Muscle of leg (tissue), 11 donors: ENCODE data around the gene ULK4. TPM values are rescaled to one million over a fixed set of nuclear protein-coding genes. Genes with fewer than 3 reads are reported as not detected.
"Not testable (repeated sequence)": the region's sequence is repeated elsewhere in the genome, so short reads cannot be mapped to it uniquely, and the experiment has no call there.

Experiments
- DNase-seq: peaks from one replicate; pipeline ENCODE4 v3.0.0; 2013
- H3K27ac ChIP-seq: one replicate; pipeline ENCODE4 v1.5.1; 2013; ENCODE audit warnings: mild to moderate bottlenecking, low read length, control low read depth
- H3K27me3 ChIP-seq: one replicate; pipeline ENCODE4 v1.6.1; 2013; ENCODE audit warnings: low read length; ENCODE audit not compliant: control insufficient read depth, insufficient read depth
- H3K36me3 ChIP-seq: one replicate; pipeline ENCODE4 v1.6.1; 2013; ENCODE audit warnings: low read length; ENCODE audit not compliant: control insufficient read depth, insufficient read depth
- H3K4me1 ChIP-seq: one replicate; pipeline ENCODE4 v1.6.1; 2013; ENCODE audit warnings: low read length; ENCODE audit not compliant: control insufficient read depth, insufficient read depth
- H3K4me3 ChIP-seq: one replicate; pipeline ENCODE4 v1.5.1; 2013; ENCODE audit warnings: low read length, control low read depth
- H3K9me3 ChIP-seq: replicated peaks from 2 replicates; pipeline ENCODE4 v1.6.1; 2013; ENCODE audit warnings: low read depth, low read length; ENCODE audit not compliant: control insufficient read depth
- WGBS: methylation state at CpG from one replicate; pipeline ENCODE4 v1.1.5; 2013; ENCODE audit warnings: missing lambda C conversion rate; ENCODE audit not compliant: insufficient coverage; 5-methylcytosine and 5-hydroxymethylcytosine counted together
- polyA plus RNA-seq, 8 donors: library from polyadenylated mRNA; unstranded; fragments of 120-200 nt; gene quantifications; one replicate each; pipeline versions ENCODE4 v1.2.1 to v1.2.3, GENCODE V29; 2013; ENCODE audit warnings: inconsistent platforms in 1 of 8, low replicate concordance in 1 of 8; ENCODE audit not compliant: insufficient read length in 8 of 8, insufficient read depth in 1 of 8
- total RNA-seq: library from RNA; stranded (reverse); fragments of 120-200 nt; gene quantifications from one replicate; pipeline ENCODE4 v1.2.4, GENCODE V29; 2013

ULK4 gene
- total and polyA plus RNA-seq, 9 donors, result 2.2 to 5.6 (median 2.4) TPM

DNA sequence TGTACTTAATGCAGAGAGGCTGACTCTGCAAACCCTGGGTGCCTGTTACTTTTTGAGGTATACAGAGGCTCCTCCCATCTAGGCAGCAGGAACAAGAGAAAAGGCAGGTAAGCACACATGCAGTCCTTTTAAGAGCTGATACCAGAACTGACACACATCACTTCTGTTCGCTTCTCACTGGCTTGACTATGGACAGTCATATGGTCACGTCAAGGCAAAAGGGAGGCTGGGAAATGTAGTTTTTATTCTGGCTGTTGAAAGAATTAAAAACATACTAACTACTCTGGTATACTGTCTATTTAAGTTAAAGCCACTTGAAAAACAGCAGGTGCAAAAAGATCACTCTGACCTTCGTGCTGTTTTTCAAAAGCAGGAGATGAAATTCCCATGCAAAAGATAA is 544.3 kb downstream of the ULK4 start:
- Histone ChIP-seq H3K4me3 (no peak overlapping the region), H3K27me3 (no peaks in the 10 kb centered on the region), H3K9me3 (no peaks in the 10 kb centered on the region), H3K27ac (no peak overlapping the region), H3K36me3 (no peaks in the 10 kb centered on the region), H3K4me1 (no peaks in the 10 kb centered on the region)
- no peak for DNase-seq
- no CpG with 5 or more reads among the region's 3 CpGs for WGBS

DNA sequence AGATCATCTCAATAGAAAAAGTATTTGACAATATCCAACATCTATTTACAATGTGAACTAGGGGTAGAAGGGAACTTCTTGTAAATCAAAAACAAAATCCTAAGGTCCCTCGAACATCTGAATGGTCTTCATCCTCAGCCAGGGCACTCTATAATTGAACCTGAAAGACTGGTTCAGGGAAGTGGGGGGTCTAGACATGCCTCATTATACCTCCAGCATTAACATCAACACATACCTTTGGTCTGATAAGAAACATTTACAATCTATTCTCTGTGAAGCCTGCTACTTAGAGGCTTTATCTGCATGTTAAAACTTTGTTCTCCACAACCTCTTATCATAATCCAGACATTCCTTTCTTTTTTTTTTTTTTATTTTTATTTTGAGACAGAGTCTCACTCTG is 550.8 kb downstream of the ULK4 start:
- WGBS, result no CpG with 5 or more reads among the region's 1 CpG
- DNase-seq, result no peak
- no peaks in the 10 kb centered on the region for H3K27me3 ChIP-seq
- H3K4me3 ChIP-seq, result no peak overlapping the region
- no peaks in the 10 kb centered on the region for H3K36me3 ChIP-seq
- no peaks in the 10 kb centered on the region for H3K9me3 ChIP-seq
- no peak overlapping the region for H3K27ac ChIP-seq
- H3K4me1 ChIP-seq, result no peaks in the 10 kb centered on the region

DNA sequence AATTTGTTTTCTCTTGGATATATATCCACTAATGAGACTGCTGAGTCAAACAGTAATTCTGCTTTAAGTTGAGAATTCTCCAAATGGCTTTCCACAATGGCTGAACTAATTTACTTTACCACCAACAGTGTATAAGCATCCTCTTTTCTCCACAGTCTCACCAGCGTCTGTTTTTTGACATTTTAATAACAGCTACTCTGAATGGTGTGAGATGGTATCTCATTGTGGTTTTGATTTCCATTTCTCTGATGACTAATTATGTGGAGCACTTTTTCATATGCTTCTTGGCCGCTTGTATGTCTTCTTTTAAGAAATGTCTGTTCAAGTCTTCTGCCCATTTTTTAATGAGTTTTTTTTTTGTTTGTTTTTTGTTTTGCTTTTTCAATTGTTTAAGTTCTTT is 556.4 kb downstream of the ULK4 start:
- WGBS, result no CpG with 5 or more reads among the region's 2 CpGs
- Histone ChIP-seq H3K9me3 (no peaks in the 10 kb centered on the region), H3K4me1 (no peaks in the 10 kb centered on the region), H3K4me3 (no peak overlapping the region), H3K27me3 (no peaks in the 10 kb centered on the region), H3K36me3 (no peaks in the 10 kb centered on the region), H3K27ac (no peak overlapping the region)
- DNase-seq, result no peak

DNA sequence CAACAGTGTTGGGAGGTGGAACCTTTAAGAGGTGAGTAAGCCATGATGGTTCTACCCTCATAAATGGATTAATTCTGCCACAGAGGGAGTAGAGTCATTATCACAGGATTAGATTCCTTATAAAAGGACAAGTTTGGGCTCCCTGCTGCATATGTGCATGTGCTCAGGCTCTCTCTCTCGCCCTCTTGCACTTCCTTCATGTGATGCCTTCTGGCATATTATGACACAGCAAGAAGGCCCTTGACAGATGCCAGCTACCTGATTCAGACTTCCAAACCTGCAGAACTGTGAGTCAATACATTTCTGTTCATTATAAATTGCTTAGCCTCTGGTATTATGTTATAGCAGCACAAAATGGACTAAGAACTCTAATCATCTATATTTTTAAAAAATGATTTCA is 557.3 kb downstream of the ULK4 start:
- WGBS, result no CpG with 5 or more reads among the region's 1 CpG
- no peaks in the 10 kb centered on the region for H3K27me3 ChIP-seq
- no peaks in the 10 kb centered on the region for H3K36me3 ChIP-seq
- no peak overlapping the region for H3K4me3 ChIP-seq
- no peak for DNase-seq
- no peak overlapping the region for H3K27ac ChIP-seq
- H3K4me1 ChIP-seq, result no peaks in the 10 kb centered on the region
- no peaks in the 10 kb centered on the region for H3K9me3 ChIP-seq

DNA sequence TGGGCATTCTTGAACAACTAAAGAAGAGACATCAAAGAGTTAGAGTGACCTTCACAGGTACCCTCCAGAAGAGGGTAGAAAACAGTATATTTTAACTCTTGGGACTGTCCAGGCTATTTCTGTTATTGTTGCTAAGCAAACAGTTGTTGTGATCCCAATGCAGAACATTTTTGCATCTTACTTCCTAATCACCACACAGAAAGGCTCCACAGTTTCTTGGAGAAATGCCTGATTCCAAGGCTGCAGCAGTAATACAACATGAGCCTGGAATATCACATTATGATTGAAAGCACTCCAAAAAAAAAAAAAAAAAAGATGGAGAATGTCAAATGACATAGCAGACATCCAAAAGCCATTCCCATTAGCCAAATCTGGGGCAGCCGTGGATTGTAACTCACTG is 567.0 kb downstream of the ULK4 start:
- Histone ChIP-seq H3K4me3 (no peak overlapping the region), H3K9me3 (no peaks in the 10 kb centered on the region), H3K27ac (no peak overlapping the region), H3K27me3 (no peaks in the 10 kb centered on the region), H3K4me1 (no peaks in the 10 kb centered on the region), H3K36me3 (no peaks in the 10 kb centered on the region)
- DNase-seq, result peak; percentile 56
- WGBS, result no CpG with 5 or more reads among the region's 1 CpG

DNA sequence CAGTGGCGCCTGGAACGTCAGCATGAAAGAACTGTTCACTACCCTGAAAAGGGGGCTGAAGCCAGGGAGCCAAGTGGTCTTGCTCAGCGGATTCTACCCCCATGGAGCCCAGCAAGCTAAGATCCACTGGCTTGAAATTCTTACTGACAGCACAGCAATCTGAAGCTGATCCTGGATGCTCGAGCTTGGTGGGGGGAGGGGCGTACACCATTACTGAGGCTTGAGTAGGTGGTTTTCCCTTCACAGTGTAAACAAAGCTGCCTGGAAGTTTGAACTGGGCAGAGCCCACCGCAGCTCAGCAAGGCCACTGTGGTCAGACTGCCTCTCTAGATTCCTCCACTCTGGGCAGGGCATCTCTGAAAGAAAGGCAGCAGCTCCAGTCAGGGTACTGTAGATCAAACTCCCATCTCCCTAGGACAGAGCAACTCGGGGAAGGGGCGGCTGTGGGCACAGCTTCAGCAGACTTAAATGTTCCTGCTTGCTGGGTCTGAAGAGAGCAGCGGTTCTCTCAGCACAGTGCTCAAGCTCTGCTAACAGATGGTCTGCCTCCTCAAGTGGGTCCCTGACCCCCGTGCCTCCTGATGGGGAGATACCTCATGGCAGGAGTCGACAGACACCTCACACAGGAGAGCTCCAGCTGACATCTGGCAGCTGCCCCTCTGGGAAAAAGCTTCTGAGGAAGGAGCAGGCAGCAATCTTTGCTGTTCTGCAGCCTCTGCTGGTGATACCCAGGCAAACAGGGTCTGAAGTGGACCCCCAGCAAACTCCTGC is 591.0 kb downstream of the ULK4 start:
- H3K4me1 ChIP-seq, DNase-seq, H3K4me3 ChIP-seq, H3K27ac ChIP-seq, H3K9me3 ChIP-seq, H3K27me3 ChIP-seq, H3K36me3 ChIP-seq: not testable (repeated sequence)
- 40% methylated on average over 8 of the region's 11 CpGs for WGBS

DNA sequence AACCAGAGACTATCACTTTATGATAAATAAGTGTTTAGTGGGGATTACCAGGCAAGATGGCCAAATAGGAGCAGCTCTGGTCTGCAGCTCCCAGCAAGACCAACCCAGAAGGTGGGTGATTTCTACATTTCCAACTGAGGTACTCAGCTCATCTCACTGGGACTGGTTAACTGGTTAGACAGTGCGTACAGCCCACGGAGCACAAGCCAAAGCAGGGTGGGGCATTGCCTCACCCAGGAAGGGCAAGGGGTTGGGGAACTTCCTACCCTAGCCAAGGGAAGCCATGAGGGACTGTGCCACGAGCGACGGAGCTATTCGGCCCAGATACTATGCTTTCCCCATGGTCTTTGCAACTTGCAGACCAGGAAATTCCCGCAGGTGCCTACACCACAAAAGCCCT is 591.6 kb downstream of the ULK4 start:
- Histone ChIP-seq H3K27me3 (no peaks in the 10 kb centered on the region), H3K36me3 (no peaks in the 10 kb centered on the region), H3K4me1 (peaks cover 4% of the 10 kb centered on the region), H3K4me3 (no peak overlapping the region), H3K27ac (no peak overlapping the region), H3K9me3 (peaks cover 2% of the 10 kb centered on the region)
- WGBS, result 40% methylated on average over 7 of the region's 7 CpGs
- no peak for DNase-seq

DNA sequence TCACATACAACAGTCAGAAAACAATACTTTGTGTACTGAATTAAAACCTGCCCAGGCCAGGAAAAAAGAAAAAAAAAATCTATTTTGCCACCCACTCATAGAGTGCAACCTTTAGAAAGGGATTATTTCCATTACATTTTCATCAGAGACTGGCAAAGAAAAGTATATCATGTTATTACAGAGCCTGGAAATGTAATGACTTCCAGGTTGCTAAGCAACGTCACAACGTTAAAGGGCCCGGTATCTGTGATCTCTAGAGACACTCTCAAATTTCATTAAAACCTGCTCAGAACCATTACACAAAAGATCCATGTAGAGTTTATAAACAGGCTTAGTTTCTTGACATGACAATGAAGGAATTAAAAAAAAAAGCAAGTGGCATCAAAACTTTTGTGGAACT is 592.1 kb downstream of the ULK4 start:
- peak; percentile 77 for DNase-seq
- no CpG with 5 or more reads among the region's 3 CpGs for WGBS
- H3K27me3 ChIP-seq, result no peaks in the 10 kb centered on the region
- H3K4me3 ChIP-seq, result no peak overlapping the region
- peaks cover 2% of the 10 kb centered on the region for H3K9me3 ChIP-seq
- peaks cover 4% of the 10 kb centered on the region for H3K4me1 ChIP-seq
- no peak overlapping the region for H3K27ac ChIP-seq
- no peaks in the 10 kb centered on the region for H3K36me3 ChIP-seq

DNA sequence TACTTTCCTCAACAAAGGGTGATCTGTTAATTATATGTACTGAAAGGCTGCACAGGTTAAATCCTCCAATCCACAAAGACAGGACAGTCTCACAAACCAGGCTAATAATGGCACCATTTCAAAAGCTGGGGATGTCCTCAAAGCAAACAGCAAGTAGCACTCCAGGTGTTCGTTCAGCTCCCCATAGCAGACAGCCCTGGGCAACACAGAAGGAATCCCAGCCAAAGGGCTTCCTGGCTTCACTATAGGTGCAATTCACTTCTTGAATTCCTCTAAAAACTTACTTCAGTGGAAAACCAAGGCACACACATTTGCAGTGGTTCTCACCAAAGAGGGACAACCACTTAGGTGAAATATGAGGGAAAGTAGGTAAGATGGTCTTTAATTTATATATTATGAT is 595.9 kb downstream of the ULK4 start:
- Histone ChIP-seq H3K4me3 (no peak overlapping the region), H3K27ac (no peak overlapping the region), H3K4me1 (peaks cover 6% of the 10 kb centered on the region), H3K27me3 (no peaks in the 10 kb centered on the region), H3K36me3 (no peaks in the 10 kb centered on the region), H3K9me3 (no peaks in the 10 kb centered on the region)
- WGBS, result 70% methylated on average over 1 of the region's 1 CpG
- no peak for DNase-seq

DNA sequence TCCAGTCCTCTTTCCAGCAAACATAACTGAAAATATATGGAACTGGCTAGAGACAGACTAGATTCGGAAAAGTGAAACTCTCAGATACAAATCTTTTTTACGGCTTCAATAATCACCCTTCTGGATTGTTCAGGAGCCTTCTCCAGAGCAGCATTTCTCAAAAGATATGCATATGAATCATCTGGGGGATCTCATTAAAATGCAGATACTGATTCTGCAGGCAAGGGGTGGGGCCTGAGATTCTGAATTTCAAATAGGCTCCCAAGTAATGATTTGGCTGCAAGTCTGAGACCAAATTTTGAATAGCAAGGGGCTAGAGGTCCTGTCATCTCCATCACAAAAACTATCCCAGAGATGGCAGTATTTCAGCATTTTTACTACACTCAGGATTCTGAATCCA is 597.2 kb downstream of the ULK4 start:
- DNase-seq, result peak; percentile 12
- peaks cover 2% of the 10 kb centered on the region for H3K4me1 ChIP-seq
- H3K36me3 ChIP-seq, result no peaks in the 10 kb centered on the region
- H3K4me3 ChIP-seq, result no peak overlapping the region
- H3K9me3 ChIP-seq, result no peaks in the 10 kb centered on the region
- no peak overlapping the region for H3K27ac ChIP-seq
- no peaks in the 10 kb centered on the region for H3K27me3 ChIP-seq
- WGBS, result no CpG with 5 or more reads among the region's 2 CpGs
